HL-60 (cell line): ENCODE measurements around the gene ZNF486.
"Not testable (repeated sequence)": the region's sequence is repeated elsewhere in the genome, so short reads cannot be mapped to it uniquely, and the experiment has no call there.

Experiments used
- DNase-seq, 2 experiments: peaks; one replicate each; pipeline ENCODE4 v3.0.0-alpha.2; 2010 to 2020; ENCODE audit warnings: low read depth in 1 of 2, low spot score in 1 of 2
- H3K27ac ChIP-seq: fragments of 250-450 bp; sonication (Bioruptor Pico); replicated peaks from 2 replicates; pipeline ENCODE4 v1.5.1; 2020; ENCODE audit warnings: mild to moderate bottlenecking, moderate library complexity
- H3K27me3 ChIP-seq: fragments of 250-450 bp; sonication (Bioruptor Pico); 2 replicates; pipeline ENCODE4 v1.5.1; 2021; ENCODE audit warnings: mild to moderate bottlenecking, moderate library complexity; ENCODE audit not compliant: insufficient read depth, poor library complexity, severe bottlenecking
- H3K4me3 ChIP-seq: replicated peaks from 2 replicates; pipeline ENCODE4 v1.5.1; 2011; ENCODE audit warnings: mild to moderate bottlenecking, control low read depth, low read length; ENCODE audit not compliant: insufficient read depth
- GABPA ChIP-seq: IDR thresholded peaks from 2 replicates; pipeline ENCODE4 v1.6.1; 2012; ENCODE audit warnings: low read depth
- POLR2AphosphoS5 ChIP-seq: IDR thresholded peaks from 2 replicates; pipeline ENCODE4 v1.6.1; 2012; ENCODE audit warnings: low read depth
- SPI1 ChIP-seq: IDR thresholded peaks from 2 replicates; pipeline ENCODE4 v1.6.1; 2012; ENCODE audit warnings: low read depth, mild to moderate bottlenecking, borderline replicate concordance
- TF ChIP-seq, protein P1 (sequence below): IDR thresholded peaks from 2 replicates; pipeline ENCODE4 v1.6.1; 2012; ENCODE audit warnings: low read depth; ENCODE audit not compliant: insufficient replicate concordance
- TF ChIP-seq, protein P2 (sequence below): IDR thresholded peaks from one replicate; pipeline ENCODE4 v1.5.1; 2011; ENCODE audit warnings: low read length, control low read depth, inconsistent platforms; ENCODE audit not compliant: insufficient read depth

Gene ZNF486

DNA sequence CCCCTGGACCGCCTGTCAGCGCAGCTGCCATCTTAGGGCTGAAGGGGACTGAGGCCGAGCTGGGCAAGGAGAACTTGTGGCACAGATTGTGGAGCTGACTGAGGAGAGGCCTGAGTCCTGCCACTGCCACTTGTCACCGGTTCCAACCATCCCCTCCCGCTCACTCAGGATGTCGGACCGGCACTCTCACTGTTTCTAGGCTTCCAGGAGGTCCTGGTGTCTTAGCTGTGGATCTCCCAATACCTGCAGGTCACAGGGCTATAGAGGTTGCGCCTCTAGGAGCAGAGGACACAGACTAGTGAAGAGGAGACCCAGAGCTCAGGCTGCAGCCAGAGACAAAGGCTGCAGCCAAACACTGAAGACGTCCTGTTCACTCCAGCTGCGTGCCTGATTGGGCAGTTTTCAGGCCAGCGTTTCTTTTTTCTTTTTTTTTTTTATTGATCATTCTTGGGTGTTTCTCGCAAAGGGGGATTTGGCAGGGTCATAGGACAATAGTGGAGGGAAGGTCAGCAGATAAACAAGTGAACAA lies 15.3 kb upstream of the ZNF486 start:
- H3K4me3 ChIP-seq = no peak overlapping the region
- H3K27ac ChIP-seq = no peak overlapping the region
- no peak for DNase-seq
- TF ChIP-seq GABPA (no peak), POLR2AphosphoS5 (no peak), SPI1 (no peak)
- TF ChIP-seq, protein P1, sequence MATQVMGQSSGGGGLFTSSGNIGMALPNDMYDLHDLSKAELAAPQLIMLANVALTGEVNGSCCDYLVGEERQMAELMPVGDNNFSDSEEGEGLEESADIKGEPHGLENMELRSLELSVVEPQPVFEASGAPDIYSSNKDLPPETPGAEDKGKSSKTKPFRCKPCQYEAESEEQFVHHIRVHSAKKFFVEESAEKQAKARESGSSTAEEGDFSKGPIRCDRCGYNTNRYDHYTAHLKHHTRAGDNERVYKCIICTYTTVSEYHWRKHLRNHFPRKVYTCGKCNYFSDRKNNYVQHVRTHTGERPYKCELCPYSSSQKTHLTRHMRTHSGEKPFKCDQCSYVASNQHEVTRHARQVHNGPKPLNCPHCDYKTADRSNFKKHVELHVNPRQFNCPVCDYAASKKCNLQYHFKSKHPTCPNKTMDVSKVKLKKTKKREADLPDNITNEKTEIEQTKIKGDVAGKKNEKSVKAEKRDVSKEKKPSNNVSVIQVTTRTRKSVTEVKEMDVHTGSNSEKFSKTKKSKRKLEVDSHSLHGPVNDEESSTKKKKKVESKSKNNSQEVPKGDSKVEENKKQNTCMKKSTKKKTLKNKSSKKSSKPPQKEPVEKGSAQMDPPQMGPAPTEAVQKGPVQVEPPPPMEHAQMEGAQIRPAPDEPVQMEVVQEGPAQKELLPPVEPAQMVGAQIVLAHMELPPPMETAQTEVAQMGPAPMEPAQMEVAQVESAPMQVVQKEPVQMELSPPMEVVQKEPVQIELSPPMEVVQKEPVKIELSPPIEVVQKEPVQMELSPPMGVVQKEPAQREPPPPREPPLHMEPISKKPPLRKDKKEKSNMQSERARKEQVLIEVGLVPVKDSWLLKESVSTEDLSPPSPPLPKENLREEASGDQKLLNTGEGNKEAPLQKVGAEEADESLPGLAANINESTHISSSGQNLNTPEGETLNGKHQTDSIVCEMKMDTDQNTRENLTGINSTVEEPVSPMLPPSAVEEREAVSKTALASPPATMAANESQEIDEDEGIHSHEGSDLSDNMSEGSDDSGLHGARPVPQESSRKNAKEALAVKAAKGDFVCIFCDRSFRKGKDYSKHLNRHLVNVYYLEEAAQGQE = no peak
- TF ChIP-seq, protein P2, sequence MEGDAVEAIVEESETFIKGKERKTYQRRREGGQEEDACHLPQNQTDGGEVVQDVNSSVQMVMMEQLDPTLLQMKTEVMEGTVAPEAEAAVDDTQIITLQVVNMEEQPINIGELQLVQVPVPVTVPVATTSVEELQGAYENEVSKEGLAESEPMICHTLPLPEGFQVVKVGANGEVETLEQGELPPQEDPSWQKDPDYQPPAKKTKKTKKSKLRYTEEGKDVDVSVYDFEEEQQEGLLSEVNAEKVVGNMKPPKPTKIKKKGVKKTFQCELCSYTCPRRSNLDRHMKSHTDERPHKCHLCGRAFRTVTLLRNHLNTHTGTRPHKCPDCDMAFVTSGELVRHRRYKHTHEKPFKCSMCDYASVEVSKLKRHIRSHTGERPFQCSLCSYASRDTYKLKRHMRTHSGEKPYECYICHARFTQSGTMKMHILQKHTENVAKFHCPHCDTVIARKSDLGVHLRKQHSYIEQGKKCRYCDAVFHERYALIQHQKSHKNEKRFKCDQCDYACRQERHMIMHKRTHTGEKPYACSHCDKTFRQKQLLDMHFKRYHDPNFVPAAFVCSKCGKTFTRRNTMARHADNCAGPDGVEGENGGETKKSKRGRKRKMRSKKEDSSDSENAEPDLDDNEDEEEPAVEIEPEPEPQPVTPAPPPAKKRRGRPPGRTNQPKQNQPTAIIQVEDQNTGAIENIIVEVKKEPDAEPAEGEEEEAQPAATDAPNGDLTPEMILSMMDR = no peak
- H3K27me3 ChIP-seq = no peaks in the 10 kb centered on the region

DNA sequence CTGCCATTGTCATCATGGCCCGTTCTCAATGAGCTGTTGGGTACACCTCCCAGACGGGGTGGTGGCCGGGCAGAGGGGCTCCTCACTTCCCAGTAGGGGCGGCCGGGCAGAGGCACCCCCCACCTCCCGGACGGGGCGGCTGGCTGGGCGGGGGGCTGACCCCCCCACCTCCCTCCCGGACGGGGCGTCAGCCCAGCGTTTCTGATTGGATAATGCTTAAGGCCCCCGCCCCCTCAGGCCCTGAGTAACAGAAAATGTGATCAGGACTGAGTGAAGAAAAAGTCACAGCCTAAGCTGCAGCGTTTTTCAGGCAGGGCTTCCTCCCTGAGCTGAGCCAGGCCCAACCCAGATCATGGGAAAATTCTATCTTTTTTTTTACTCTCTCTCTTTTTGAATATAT lies 14.5 kb upstream of the ZNF486 start:
- H3K27ac ChIP-seq, DNase-seq, H3K4me3 ChIP-seq, H3K27me3 ChIP-seq: not testable (repeated sequence)

DNA sequence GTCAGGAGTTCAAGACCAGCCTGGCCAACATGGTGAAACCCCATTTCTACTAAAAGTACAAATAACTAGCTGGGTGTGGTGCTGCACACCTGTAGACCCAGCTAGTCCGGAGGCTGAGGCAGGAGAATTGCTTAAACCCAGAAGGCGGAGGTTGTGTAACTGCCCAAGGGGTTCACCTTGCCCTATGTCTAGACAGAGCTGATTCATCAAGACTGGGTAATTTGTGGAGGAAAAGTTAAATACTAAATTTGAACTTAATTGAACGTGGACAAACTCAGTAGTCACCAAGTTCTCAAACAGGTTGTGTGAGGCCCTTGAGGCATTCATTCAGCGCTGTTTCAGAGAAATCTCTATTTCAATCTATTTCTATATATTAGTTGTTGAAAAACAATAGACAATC lies 13.7 kb upstream of the ZNF486 start:
- no peak for DNase-seq
- Histone ChIP-seq H3K27me3 (no peaks in the 10 kb centered on the region), H3K27ac (no peak overlapping the region), H3K4me3 (no peak overlapping the region)
- TF ChIP-seq, protein P2 = no peak
- TF ChIP-seq SPI1 (no peak), POLR2AphosphoS5 (no peak), GABPA (no peak)
- TF ChIP-seq, protein P1 = no peak

DNA sequence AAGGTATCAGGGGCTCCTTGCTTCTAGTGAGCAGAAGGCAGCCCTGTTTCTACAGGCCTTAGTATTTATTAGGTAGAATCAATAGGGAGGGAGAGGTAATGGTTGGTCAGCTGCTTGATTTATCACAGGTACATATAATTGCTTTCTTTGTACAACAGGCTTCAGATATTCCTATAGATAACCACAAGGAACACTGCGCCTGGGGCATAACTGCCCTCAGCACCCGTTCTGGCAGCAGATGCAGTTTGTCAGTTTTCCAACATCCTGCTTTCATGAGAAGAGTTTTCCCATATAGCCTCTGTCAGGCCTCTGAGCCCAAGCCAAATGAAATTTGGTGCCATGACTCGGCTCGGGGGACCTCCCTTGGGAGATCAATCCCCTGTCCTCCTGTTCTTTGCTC lies 12.4 kb upstream of the ZNF486 start:
- Histone ChIP-seq H3K27ac (no peak overlapping the region), H3K4me3 (no peak overlapping the region), H3K27me3 (no peaks in the 10 kb centered on the region)
- TF ChIP-seq, protein P2 = no peak
- TF ChIP-seq GABPA (no peak), SPI1 (no peak), POLR2AphosphoS5 (no peak)
- TF ChIP-seq, protein P1 = no peak
- DNase-seq = no peak
